Measurements from ENCODE around the gene SLC7A6.

The SLC7A6 gene

DNA sequence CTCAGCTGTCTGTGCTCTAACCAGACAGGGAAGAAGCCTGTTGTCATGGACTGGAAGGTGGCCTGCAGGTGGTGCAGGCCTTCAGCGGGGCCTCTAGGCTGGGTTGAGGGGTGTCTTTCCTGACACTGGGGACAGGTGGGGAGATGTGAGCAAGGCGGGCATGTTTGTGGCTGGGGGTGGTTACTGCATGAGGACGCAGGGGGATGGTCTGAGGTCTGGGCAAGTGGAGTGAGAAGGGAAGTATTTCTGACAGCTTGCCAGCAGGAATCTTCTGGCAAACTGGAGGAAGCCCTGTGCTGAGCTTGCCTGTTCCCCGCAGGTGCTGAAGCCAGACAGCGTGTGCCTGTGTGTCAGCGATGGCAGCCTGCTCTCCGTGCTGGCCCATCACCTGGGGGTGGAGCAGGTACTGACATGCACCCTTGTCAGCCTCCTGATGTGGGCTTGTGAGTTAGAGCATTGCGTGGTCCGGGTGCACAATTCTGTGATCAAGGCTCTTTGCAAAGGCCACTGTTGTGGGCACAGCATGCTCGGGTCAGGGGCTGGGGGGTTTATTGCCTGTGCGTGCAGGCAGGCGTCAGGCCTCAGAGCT lies 82.7 kb downstream of the SLC7A6 start:
- DNase-seq (ENCODE audit: low spot score) = no peak

DNA sequence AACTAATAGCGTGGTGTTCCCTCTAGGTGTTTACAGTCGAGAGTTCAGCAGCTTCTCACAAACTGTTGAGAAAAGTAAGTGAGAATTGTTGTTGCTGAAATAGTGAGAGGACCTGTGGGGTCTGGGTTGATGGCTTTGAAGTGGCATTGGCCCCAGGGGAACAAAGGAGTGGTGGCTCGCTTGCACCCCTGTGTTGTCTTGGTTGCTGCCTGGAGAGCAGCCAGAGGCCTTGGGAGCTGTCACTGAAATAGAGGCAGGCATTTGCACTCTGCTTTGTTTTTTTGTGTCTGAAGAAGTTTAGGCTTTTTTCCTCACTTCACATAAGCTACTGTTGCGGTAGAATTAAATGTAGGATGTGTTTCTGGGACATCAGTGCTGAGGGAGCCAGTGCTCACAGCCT lies 83.3 kb downstream of the SLC7A6 start:
- DNase-seq (ENCODE audit: low spot score) = no peak

GRCh38 chr16:68348639-68349445 lies 84.5 kb downstream of the SLC7A6 start:
- DNase-seq (ENCODE audit: low spot score) = no peak

- DNase-seq (ENCODE audit: low spot score) = peak; percentile 8
Measured at GRCh38 chr16:68349838-68350410, 85.6 kb downstream of the SLC7A6 start.

DNA sequence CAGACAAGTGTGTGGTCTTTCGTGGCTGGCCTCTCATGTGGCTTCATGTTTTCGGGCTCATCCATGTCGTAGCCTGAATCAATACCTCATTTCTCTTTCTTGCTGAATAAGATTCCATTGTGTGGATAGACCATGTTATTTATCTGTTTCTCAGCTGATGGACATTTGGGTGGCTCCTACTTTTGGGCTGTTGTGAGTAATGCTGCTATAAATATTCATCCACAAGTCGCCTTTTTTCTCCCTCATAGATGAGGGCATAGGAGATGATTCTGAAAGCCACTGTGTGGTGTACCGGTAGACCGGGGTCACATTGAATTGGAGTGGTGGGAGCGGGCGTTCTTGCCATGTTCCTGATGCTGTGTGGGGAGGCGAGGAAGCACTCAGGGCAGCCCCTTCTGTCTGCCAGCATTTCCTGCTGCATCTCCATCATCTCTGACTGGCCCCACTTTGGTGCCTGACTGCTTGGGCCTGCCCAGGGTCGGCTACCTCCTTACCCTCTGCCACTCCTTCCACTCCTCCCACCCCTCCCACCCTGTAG lies 86.6 kb downstream of the SLC7A6 start:
- no peak for DNase-seq (ENCODE audit: low spot score)
